Nephron progenitor cell (in vitro differentiated cells): ENCODE measurements around the gene LAMB4.

Experiments used
- DNase-seq: peaks from one replicate; pipeline ENCODE4 v3.0.0; 2021
- H3K27ac Mint-ChIP-seq: 2 replicates; pipeline ENCODE4 v1.8.0; 2021; ENCODE audit warnings: mild to moderate bottlenecking, moderate library complexity, mixed read lengths
- H3K27me3 Mint-ChIP-seq: 2 replicates; pipeline ENCODE4 v1.8.0; 2021; ENCODE audit warnings: mild to moderate bottlenecking, low read depth, mixed read lengths; ENCODE audit not compliant: poor library complexity
- H3K36me3 Mint-ChIP-seq: 2 replicates; pipeline ENCODE4 v1.8.0; 2021; ENCODE audit warnings: low read depth, mixed read lengths
- H3K4me1 Mint-ChIP-seq: 2 replicates; pipeline ENCODE4 v1.8.0; 2021; ENCODE audit warnings: mixed read lengths
- H3K4me3 Mint-ChIP-seq: 2 replicates; pipeline ENCODE4 v1.8.0; 2021; ENCODE audit warnings: mild to moderate bottlenecking, moderate library complexity, mixed read lengths
- H3K9me3 Mint-ChIP-seq: 2 replicates; pipeline ENCODE4 v1.8.0; 2021; ENCODE audit warnings: mild to moderate bottlenecking, moderate library complexity, mixed read lengths
- TF ChIP-seq, protein P1 (sequence below): fragments of 200-600 bp; sonication (generic); IDR thresholded peaks from 2 replicates; pipeline ENCODE4 v1.5.0; 2021; ENCODE audit warnings: antibody characterized with exemption

The LAMB4 gene

DNA sequence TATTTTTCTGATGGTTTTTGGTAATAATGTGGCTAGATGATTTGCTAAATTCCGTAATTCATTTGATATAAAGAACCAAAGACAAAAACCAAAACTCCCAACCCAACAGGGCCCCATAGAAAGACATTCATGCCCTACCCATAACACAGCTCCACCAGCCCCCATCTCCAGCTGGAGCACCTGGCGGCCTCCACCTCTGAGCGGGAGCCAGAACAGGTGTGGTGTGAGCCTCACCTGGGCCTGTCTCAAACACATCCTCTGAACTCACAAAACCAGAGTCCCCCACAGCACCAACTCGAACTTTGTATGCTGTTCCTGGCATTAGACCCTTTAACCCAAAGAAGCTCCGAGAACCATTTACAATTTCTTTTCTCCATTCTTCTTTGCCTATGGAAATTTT, 36.5 kb upstream of the LAMB4 start:
- Mint-ChIP-seq H3K4me3 (no peak overlapping the region), H3K9me3 (no peaks in the 10 kb centered on the region), H3K4me1 (no peaks in the 10 kb centered on the region), H3K27me3 (peaks cover 5% of the 10 kb centered on the region), H3K27ac (no peak overlapping the region), H3K36me3 (no peaks in the 10 kb centered on the region)
- TF ChIP-seq, protein P1, sequence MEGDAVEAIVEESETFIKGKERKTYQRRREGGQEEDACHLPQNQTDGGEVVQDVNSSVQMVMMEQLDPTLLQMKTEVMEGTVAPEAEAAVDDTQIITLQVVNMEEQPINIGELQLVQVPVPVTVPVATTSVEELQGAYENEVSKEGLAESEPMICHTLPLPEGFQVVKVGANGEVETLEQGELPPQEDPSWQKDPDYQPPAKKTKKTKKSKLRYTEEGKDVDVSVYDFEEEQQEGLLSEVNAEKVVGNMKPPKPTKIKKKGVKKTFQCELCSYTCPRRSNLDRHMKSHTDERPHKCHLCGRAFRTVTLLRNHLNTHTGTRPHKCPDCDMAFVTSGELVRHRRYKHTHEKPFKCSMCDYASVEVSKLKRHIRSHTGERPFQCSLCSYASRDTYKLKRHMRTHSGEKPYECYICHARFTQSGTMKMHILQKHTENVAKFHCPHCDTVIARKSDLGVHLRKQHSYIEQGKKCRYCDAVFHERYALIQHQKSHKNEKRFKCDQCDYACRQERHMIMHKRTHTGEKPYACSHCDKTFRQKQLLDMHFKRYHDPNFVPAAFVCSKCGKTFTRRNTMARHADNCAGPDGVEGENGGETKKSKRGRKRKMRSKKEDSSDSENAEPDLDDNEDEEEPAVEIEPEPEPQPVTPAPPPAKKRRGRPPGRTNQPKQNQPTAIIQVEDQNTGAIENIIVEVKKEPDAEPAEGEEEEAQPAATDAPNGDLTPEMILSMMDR: no peak
- no peak for DNase-seq

DNA sequence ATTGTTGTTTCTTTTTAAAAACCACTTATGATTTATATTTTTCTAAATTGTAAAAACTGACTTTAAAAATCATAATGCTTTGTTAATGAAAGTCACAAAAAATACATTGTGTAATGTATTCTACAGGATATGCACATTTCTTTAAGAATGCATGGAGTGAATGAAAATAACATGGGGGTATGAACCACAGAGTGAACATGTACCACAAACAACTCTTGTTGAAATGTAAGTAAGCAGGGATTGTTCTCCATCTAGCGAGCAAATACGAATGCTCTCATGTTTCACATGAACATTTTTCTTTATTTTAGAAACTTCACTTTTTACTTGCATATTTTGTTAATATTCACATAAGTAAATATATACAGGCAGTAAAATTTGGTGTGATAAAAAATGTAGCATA, 35.6 kb upstream of the LAMB4 start:
- Mint-ChIP-seq H3K36me3 (no peaks in the 10 kb centered on the region), H3K27me3 (peaks cover 2% of the 10 kb centered on the region), H3K27ac (no peak overlapping the region), H3K4me3 (no peak overlapping the region), H3K4me1 (no peaks in the 10 kb centered on the region), H3K9me3 (no peaks in the 10 kb centered on the region)
- TF ChIP-seq, protein P1: no peak
- no peak for DNase-seq

DNA sequence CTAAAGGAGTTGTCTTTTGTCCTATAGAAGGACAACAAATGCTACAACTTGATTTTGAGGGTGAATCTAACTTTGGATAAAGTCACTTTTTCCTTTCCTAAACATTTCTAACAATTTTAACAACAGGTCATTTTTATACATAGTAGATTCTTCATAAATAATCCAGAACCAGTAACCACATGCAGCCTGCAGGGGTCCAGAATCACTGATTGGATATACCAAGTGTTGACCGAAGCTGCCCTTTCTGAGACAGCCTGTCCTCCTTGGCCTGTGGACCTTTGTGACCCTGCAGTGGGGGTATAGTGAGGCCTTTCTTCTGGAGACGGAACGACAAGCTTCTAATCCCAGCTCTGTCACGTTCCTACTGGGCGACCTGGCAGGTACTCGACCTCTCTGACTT, 34.8 kb upstream of the LAMB4 start:
- Mint-ChIP-seq H3K4me3 (no peak overlapping the region), H3K27me3 (no peaks in the 10 kb centered on the region), H3K36me3 (no peaks in the 10 kb centered on the region), H3K9me3 (no peaks in the 10 kb centered on the region), H3K4me1 (no peaks in the 10 kb centered on the region), H3K27ac (no peak overlapping the region)
- TF ChIP-seq, protein P1: no peak
- no peak for DNase-seq

DNA sequence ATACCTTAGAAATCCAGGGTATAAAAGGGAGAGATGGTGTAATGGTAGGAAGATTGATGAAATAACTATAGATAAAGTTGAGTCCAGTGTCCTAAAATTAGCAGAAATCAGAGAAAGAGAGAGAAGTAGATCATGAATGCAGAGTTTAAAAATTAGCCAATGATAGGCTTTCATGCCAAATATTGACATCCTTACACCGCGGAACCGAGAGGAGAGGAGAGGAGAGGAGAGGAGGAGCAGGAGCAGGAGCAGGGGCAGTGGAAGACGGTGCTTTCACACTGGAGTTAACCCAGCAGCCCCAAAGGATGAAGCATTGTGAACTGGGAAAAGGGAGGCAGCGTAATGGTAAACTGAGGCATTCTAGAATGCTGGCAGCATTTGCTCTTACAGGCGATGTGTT, 34.2 kb upstream of the LAMB4 start:
- no peaks in the 10 kb centered on the region for H3K9me3 Mint-ChIP-seq
- H3K27ac Mint-ChIP-seq: no peak overlapping the region
- no peaks in the 10 kb centered on the region for H3K4me1 Mint-ChIP-seq
- no peak for DNase-seq
- TF ChIP-seq, protein P1: no peak
- H3K27me3 Mint-ChIP-seq: no peaks in the 10 kb centered on the region
- no peaks in the 10 kb centered on the region for H3K36me3 Mint-ChIP-seq
- no peak overlapping the region for H3K4me3 Mint-ChIP-seq

DNA sequence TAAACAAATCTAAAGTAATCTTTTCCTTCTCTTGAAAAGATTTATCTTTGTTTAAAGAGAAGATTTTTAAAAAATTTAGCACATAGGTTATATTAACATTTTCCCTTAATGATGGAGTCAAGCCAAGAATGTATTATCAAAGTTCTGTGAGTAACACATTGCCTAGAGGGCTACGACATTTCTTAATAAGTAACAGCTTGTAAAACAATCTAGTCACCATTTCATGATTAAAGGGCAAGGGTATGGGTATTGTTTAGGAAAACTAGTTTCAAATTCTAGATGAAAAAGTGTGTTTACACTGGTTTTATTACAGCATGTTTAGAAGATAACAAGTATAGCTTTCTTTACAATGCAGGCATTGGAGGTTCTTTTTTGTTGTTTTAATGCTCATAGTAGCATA, 28.6 kb upstream of the LAMB4 start:
- no peaks in the 10 kb centered on the region for H3K36me3 Mint-ChIP-seq
- no peak for DNase-seq
- H3K27ac Mint-ChIP-seq: no peak overlapping the region
- peaks cover 5% of the 10 kb centered on the region for H3K27me3 Mint-ChIP-seq
- no peak overlapping the region for H3K4me3 Mint-ChIP-seq
- no peaks in the 10 kb centered on the region for H3K9me3 Mint-ChIP-seq
- TF ChIP-seq, protein P1: no peak
- no peaks in the 10 kb centered on the region for H3K4me1 Mint-ChIP-seq

DNA sequence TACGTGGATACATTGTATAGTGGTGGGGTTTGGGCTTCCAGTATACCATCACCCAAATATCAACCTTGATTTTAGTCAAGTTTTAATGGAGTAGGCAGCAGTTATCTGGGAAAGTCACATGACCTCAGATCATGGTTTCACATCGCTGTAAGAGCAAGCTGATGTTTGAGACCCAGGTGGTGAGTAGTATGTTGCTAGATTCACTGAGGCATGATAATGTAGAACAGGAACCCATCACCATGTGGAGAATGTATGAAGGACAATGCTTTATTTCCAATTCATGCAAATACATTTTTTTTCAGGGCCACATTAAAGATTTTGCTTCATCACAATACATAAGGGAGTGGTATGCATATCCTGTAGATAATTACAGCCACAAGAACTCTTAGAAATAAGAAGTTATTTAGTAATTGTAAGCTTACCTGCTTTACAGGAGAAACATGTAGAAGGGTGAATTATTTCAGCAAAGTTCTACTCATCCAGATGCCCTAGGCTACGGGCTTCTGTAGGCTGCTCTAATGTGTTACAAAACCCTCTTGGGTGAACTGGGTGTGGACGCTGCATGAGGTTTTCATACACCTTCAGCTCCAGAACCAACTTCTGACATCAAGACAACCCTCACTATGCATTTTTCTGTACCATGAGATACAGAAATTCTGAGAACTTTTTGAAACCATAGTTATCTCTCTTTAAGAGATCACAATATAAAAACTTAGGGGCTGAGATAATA, 27.6 kb upstream of the LAMB4 start:
- H3K27me3 Mint-ChIP-seq: peaks cover 5% of the 10 kb centered on the region
- DNase-seq: no peak
- H3K4me1 Mint-ChIP-seq: no peaks in the 10 kb centered on the region
- H3K36me3 Mint-ChIP-seq: no peaks in the 10 kb centered on the region
- H3K4me3 Mint-ChIP-seq: no peak overlapping the region
- no peak overlapping the region for H3K27ac Mint-ChIP-seq
- no peaks in the 10 kb centered on the region for H3K9me3 Mint-ChIP-seq
- TF ChIP-seq, protein P1: no peak
